Measurements from ENCODE around the gene MTSS2.

Gene MTSS2, protein sequence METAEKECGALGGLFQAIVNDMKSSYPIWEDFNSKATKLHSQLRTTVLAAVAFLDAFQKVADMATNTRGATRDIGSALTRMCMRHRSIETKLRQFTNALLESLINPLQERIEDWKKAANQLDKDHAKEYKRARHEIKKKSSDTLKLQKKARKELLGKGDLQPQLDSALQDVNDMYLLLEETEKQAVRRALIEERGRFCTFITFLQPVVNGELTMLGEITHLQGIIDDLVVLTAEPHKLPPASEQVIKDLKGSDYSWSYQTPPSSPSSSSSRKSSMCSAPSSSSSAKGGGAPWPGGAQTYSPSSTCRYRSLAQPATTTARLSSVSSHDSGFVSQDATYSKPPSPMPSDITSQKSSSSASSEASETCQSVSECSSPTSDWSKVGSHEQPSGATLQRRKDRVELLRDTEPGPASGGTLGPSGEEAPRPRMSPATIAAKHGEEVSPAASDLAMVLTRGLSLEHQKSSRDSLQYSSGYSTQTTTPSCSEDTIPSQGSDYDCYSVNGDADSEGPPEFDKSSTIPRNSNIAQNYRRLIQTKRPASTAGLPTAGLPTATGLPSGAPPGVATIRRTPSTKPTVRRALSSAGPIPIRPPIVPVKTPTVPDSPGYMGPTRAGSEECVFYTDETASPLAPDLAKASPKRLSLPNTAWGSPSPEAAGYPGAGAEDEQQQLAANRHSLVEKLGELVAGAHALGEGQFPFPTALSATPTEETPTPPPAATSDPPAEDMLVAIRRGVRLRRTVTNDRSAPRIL
- total RNA-seq, result 2.5 to 3.2 reads per million in 2 donors

DNA sequence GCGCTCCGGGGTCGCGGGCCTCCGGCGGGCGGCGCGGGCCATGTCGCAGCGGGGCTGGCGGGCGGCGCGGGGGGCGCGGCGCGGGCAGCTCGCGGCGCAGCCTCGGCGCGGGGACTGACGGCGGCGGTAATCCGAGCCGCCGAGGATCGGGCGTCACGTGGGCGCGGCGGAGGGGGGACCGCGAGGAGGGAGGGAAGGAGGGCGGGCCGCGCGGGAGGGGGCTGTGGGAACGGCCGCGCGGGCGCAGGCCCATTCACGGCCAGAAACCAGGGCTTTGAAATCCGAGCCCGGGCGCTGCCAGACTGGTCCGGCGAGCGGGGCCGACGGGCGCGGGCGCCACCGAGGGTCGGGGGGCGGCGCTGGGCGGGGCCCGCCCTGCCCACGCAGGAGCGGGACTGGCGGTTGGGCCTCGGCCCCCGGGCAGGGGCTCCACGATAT, at the start of gene MTSS2:
Gene MTSS2, minus strand, starts transcription at position 116 of the 438 bp plus-strand sequence. CDS start 262 bp downstream, outside the sequence.
- no peak for DNase-seq

DNA sequence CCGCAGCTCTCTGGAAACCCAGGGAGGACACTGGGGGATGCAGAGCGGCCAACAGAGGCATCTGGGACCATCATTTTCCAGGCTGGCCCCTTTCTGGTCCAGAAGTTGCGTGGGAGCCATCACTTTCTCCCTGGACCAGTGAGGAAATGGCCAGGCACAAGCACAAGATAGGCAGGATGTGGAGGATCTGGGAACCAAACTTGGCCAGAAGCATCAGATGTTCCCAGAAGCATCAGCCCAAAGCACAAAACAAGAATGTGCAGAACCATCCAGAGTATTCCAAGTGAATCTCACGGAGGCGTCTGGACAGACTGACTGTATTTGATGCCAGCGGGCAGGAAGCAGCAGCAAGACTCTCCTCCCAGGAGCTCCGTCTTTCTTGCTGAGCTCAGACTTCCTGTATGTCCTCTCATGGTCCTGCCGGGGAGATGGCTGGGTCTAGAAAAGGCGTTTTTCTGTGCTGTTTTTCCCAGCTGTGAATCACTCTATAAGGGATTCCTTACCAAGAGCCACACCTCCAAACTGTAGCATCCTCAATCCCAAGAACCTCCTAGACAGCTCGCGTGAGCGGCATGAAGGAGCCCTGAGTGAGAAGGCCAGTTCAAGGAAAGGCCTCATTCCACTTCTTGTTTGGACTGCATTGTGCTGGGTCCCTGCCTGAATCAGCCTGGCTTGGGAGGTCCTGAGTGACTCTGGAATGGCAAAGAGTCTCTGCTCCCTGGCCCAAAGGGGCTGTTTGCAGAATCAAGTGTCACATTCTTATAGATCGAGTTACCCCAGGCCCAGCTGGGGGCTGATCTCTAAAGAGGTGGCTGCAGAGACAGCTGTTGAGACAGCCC, 49.5 kb upstream of the MTSS2 start:
- DNase-seq, result no peak

GRCh38 chr16:70734522-70735095, 48.8 kb upstream of the MTSS2 start:
- DNase-seq, result no peak

DNA sequence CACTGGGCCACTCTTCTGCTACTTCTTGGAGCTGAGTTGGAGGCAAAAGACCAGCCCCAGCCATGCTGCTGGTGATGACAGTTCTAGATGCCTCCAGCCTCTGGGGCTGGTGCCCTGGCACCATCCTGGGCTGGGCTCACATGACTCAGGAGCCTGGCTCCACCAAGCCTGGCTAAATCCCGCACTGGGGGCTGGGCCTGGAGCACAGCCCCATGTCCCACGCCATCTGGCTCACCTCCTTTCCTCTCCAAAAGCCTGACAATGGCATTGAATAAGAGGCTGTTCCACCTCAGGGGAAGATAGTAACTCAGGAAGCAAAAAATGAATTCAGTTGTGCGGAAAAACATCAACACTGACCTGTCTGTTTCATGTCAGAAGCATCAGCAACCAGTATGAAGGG, 45.1 kb upstream of the MTSS2 start:
- DNase-seq, result no peak

- DNase-seq, result no peak
Measured at GRCh38 chr16:70730031-70730430, 44.2 kb upstream of the MTSS2 start.

DNA sequence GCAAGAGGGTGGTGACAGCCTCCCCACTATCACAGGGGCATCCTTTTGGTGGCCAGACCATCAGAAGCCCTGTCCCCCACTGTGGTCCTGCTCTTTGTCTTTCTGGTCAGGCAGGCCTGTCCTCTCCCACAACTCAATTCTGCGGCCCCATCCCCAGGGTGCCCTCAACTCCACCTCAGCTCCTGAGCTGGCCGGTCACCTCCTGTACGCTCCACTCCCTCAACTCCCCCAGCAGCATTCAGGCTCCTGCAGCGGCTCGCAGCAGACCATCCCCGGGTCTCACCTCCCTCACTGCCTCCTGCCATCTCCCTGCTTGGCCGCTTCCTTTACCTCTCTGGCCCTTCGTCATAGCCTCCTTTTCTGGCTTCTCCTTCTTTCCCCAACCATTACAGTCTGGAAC, 43.4 kb upstream of the MTSS2 start:
- no peak for DNase-seq

DNA sequence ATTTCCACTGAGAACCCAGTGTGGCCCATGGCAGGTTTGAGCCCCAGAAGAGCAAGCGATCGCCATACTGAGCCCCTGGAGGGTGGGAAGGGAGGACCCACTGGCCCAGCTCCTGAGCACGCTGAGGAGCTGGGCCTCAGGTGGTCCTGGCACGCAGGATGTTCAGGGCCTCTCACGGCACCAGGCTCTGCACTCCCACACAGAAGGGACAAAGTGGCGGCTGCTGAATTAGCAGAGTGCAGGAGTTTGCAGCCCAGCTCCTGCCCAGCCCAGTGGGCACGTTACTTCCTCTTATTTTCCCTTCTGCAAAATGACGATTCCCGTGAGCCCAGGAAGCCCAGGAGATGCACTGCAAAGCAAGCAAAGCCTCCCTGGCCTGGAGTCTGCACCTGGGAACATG, 42.3 kb upstream of the MTSS2 start:
- no peak for DNase-seq

DNA sequence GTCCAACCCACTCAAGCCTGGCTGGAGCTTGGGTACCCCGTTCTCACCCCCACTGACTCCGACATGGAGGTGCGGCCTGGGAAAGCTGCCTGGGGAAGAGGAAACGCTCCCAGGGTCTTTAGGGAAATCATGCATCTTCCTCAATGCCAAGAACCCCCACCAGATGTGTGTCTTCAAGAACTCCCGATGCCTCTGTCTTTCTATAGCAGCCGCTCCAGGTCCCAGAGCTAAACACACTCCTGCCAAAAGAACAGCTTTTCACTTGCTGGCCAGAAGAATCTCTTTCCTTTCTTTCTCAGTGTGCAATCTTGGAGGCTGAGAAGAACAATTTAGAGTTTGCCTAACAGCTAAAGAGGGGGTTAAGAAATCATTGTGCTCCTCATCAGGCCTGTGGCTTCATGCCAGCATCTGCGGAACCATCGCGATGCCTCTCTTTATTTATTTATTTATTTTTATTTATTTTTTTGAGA, 41.1 kb upstream of the MTSS2 start:
- no peak for DNase-seq

- no peak for DNase-seq
Measured at GRCh38 chr16:70725912-70726828, 40.3 kb upstream of the MTSS2 start.

DNA sequence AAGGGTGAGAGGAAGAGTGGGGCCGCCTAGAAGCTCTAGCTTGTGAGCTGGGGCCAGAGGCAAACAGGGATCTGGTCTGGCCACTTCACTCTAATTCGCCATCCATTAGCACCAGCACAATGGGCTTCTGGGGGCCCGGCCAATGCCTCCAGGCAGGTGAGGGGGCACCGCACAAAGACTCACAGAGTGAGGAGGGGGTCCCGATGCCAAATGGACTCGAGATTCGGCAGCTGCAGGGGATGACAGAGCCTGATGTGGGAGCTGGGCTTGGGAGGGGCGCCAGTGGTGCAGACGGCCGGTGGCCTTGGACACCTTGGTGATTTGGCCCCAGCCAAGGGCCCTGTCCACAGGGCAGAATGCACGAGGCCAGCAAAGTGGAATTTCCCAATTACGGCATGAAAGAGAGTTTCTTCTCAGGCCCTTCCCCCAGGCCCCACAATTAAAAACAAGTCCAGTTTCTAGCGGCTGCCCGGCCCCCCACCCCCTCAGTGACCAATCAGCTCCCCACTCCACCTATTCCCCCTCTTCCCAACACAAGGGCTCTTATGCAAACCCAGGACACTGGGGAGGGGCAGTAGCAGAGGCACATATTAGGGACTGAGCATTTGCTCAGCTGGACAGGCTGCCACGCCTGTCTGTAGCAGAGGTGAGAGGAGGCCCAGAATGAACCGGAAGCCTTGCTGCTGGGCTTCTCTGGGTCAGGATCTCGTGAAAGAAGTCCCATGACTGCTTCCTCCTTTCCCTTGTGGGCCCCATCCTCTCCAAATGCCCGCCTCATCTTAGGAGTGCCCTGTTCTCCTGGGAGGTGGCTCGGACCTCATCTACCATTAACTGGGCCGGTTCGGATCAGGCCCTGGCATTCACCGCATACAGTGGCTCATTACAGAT, 39.4 kb upstream of the MTSS2 start:
- DNase-seq, result no peak

GRCh38 chr16:70724146-70725023, 38.5 kb upstream of the MTSS2 start:
- no peak for DNase-seq

DNA sequence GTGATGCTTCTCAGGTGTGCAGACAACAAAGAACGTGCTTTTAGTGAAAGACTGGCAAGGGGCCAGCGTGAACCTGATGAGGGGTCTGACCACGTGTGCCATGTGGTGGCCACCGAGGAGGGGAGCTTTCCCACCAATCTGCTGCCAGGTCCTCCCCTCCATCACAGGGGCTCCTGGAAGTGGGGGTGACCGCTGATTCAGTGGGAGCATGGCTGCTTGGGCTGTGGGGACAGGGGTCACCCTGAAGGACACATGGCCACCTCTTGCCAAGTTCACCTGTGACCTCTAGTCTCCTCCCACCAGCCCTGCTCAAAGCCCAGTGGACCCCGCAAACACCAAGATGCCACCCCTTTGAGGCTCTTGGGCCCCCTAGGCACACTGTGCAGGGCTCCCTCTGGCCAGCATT, 37.9 kb upstream of the MTSS2 start:
- no peak for DNase-seq

GRCh38 chr16:70721202-70721963, 35.5 kb upstream of the MTSS2 start:
- no peak for DNase-seq

GRCh38 chr16:70720425-70721201, 34.8 kb upstream of the MTSS2 start:
- DNase-seq, result no peak

DNA sequence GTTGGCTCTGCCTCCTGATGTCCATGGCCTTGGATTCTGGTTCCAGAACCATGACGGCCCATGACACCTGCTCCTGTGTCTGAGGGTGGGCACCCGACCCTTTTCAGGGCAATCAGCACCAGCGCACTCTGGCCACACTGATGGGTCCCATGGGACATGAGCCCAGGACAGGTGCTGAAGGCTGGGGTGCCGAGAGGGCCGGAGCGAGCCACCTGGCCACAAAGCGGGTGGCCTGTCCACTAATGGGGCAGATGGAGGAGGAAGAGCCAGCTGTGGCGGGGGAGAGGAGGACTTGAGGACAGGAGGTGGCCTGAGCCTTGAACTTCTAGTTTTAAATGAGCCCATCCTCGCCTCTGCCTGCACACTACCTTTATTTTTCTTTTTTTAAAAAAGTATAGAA, 31.2 kb upstream of the MTSS2 start:
- DNase-seq, result no peak

DNA sequence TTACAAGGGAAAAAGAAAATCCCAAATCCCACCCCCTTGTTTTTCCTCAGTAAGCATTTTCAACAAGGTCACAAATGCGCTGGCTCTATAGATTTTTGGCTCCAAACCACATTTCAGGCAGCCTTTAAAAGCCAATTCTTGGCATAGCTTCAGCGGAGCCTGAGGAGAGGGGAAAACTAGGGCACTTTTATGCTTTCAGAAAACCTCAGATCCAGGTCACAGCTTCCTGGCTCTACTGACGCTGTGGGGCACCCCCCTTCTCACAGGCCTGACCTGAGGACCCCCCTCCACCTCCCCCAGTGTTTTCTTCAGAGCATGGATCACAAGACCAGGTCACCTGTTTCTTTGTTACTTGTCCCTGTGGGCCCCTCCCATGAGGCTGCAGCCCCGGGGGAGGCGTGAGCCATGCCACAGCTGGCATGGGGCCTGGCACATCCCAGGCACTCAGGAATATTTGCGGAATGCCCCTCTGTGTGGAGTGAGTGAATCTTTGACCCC, 30.1 kb upstream of the MTSS2 start:
- DNase-seq, result no peak

DNA sequence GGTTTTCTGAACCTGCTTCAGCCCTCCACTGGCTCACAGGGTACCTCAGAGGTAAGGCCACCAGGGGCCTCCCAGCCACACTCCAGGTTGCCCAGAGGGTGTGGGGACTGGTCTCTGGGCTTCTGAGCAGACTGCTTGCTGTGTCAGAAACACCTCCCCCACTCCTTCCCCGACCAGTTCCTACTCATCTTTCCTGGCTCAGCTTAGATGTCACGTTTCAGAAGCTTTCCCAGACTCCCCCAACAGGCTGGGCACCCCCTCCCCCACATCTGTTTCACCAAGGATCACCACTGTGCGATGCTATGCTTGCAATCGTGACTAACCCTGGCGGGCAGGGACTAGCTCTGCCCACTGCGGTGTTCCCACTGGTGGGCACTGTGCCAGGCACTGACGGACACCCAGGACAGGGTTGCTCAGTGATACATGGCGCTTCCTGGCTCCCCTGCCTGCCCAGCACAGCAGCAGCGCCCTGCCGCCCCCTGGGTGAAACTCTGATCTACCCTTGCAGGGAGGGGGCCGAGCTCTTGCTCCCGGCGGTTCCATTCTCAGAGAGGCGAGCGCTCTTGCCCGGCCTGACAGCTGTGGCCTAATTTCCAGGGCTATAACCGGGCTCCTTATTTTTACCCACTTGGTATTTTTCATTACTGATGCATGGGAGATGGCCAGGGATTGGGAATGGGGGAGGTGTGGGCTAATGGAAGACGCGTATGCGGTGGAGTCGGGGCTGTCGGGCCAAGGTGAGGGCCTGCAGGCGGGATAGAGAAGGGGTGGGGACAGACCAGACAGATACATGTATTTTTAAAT, 29.4 kb upstream of the MTSS2 start:
- DNase-seq, result no peak

Measured in activated gamma-delta T cell (primary cell).